ENCODE data around the gene SORCS2. TPM values are rescaled to one million over a fixed set of nuclear protein-coding genes. Genes with fewer than 3 reads are reported as not detected.

Gene SORCS2
- total and polyA plus RNA-seq, 2 of the 13 experiments (the other 11 are each of a cell fraction or from before 2014, with no cell fraction given): 0.82 to 1.0 TPM

GRCh38 chr4:7648544-7649395 is 456.4 kb downstream of the SORCS2 start:
- Histone ChIP-seq H3K27me3 (ENCODE audit: control insufficient read depth in 1 of 2, insufficient read depth in 2 of 2, low read length in 2 of 2) (no peaks in the 10 kb centered on the region), H4K20me1 (ENCODE audit: insufficient read depth, low read length) (no peaks in the 10 kb centered on the region), H3K9ac (ENCODE audit: insufficient read depth, low read depth, low read length) (peak overlapping the region; percentile 32; the same call in 1 of the 2 replicates), H3K27ac (ENCODE audit: extremely low read length, insufficient read depth, low read length) (peak overlapping the region; percentile 40), H3K4me3 (replicated peaks in 1 of 3; ENCODE audit: insufficient read depth in 1 of 3, low read depth in 2 of 3, low read length in 3 of 3) (no peak overlapping the region), H3K9me3 (ENCODE audit: low read length) (no peaks in the 10 kb centered on the region), H2AFZ (ENCODE audit: low read length) (no peak overlapping the region), H3K4me2 (ENCODE audit: low read depth, low read length) (peak overlapping the region; percentile 6; the same call in 1 of the 2 replicates), H3K36me3 (replicated peaks in 1 of 2; ENCODE audit: control insufficient read depth in 1 of 2, insufficient read depth in 2 of 2, low read length in 2 of 2) (no peaks in the 10 kb centered on the region), H3K4me1 (ENCODE audit: insufficient read depth, low read length) (peaks cover 54% of the 10 kb centered on the region), H3K79me2 (ENCODE audit: insufficient read depth, low read length) (no peaks in the 10 kb centered on the region)
- POLR2A ChIA-PET: interaction anchor here (1.3 to 3.7 kb wide), 3 partner anchors 10 to 25 kb away, joined by 9 to 18 read pairs (median 10); no protein-coding TSS in a partner anchor
- CTCF ChIA-PET (ENCODE audit: low intra/inter-chr PET ratio, low total read pairs): no interaction called here
- TF ChIP-seq KLF6 (CRISPR knock-in tag; IDR thresholded peaks at IDR 0.05): no peak
- no peak for TF ChIP-seq RARG (CRISPR knock-in tag; IDR thresholded peaks at IDR 0.05; ENCODE audit: low read depth)
- no peak for TF ChIP-seq ZNF878 (CRISPR knock-in tag; IDR thresholded peaks at IDR 0.05)
- no peak for TF ChIP-seq ZNF839 (CRISPR knock-in tag; IDR thresholded peaks at IDR 0.05; ENCODE audit: borderline replicate concordance)
- TF ChIP-seq TBX2 (CRISPR knock-in tag; IDR thresholded peaks at IDR 0.05; ENCODE audit: borderline replicate concordance): no peak
- TF ChIP-seq RXRB (CRISPR knock-in tag; IDR thresholded peaks at IDR 0.05; ENCODE audit: borderline replicate concordance): no peak
- no peak for TF ChIP-seq ZNF260 (CRISPR knock-in tag; IDR thresholded peaks at IDR 0.05; ENCODE audit: borderline replicate concordance, low read depth)
- in situ Hi-C loops (cut with HindIII; ENCODE audit: extremely low pct_ligation_motif_present, low pct_unique_long_range_greater_than_20kb): no loop called here
- WGBS (ENCODE audit: low lambda C conversion rate): 71% methylated on average over 14 of the region's 23 CpGs
- FAIRE-seq (no peak), DNase-seq (ENCODE audit: low spot score) (no peak), ATAC-seq (peak; percentile 6)
- BruUV-seq (replicated peaks): no TSS peak
- intact Hi-C loops (cut with micrococcal nuclease; ENCODE audit: unreplicated experiment): no loop called here

GRCh38 chr4:7649411-7649740 is 457.0 kb downstream of the SORCS2 start:
- Histone ChIP-seq H3K9me3 (ENCODE audit: low read length) (no peaks in the 10 kb centered on the region), H2AFZ (ENCODE audit: low read length) (no peak overlapping the region), H3K9ac (ENCODE audit: insufficient read depth, low read depth, low read length) (no peak overlapping the region), H3K4me2 (ENCODE audit: low read depth, low read length) (no peak overlapping the region), H3K4me3 (replicated peaks in 1 of 3; ENCODE audit: insufficient read depth in 1 of 3, low read depth in 2 of 3, low read length in 3 of 3) (no peak overlapping the region), H3K36me3 (replicated peaks in 1 of 2; ENCODE audit: control insufficient read depth in 1 of 2, insufficient read depth in 2 of 2, low read length in 2 of 2) (no peaks in the 10 kb centered on the region), H3K27ac (ENCODE audit: extremely low read length, insufficient read depth, low read length) (no peak overlapping the region), H4K20me1 (ENCODE audit: insufficient read depth, low read length) (no peaks in the 10 kb centered on the region), H3K27me3 (ENCODE audit: control insufficient read depth in 1 of 2, insufficient read depth in 2 of 2, low read length in 2 of 2) (no peaks in the 10 kb centered on the region), H3K79me2 (ENCODE audit: insufficient read depth, low read length) (no peaks in the 10 kb centered on the region), H3K4me1 (ENCODE audit: insufficient read depth, low read length) (peaks cover 54% of the 10 kb centered on the region)
- no TSS peak for BruUV-seq (replicated peaks)
- WGBS (ENCODE audit: low lambda C conversion rate): 100% methylated on average over 3 of the region's 5 CpGs
- in situ Hi-C loops (cut with HindIII; ENCODE audit: extremely low pct_ligation_motif_present, low pct_unique_long_range_greater_than_20kb): no loop called here
- no peak for ATAC-seq
- ChIA-PET CTCF (ENCODE audit: low intra/inter-chr PET ratio, low total read pairs) (no interaction called here), POLR2A (no interaction called here)
- no peak for FAIRE-seq
- intact Hi-C loops (cut with micrococcal nuclease; ENCODE audit: unreplicated experiment): no loop called here
- DNase-seq (ENCODE audit: low spot score): no peak
- TF ChIP-seq MAF1 (CRISPR knock-in tag; IDR thresholded peaks at IDR 0.05; ENCODE audit: borderline replicate concordance): no peak
- no peak for TF ChIP-seq ZNF550 (CRISPR knock-in tag; IDR thresholded peaks at IDR 0.05; ENCODE audit: borderline replicate concordance)
- TF ChIP-seq SPEN (CRISPR knock-in tag; IDR thresholded peaks at IDR 0.05; ENCODE audit: low read depth): no peak
- no peak for TF ChIP-seq ZBTB1 (CRISPR knock-in tag; IDR thresholded peaks at IDR 0.05; ENCODE audit: borderline replicate concordance)
- TF ChIP-seq RFX1 (IDR thresholded peaks at IDR 0.05): no peak
- TF ChIP-seq AKNA (CRISPR knock-in tag; IDR thresholded peaks at IDR 0.05; ENCODE audit: borderline replicate concordance): no peak
